KMS-11 (cell line): ENCODE data around the gene TMPRSS11A.

Experiments
- H2AFZ ChIP-seq: fragments of 200-600 bp; sonication (generic); 2 replicates; pipeline ENCODE4 v1.6.1; 2016; ENCODE audit warnings: antibody characterized with exemption, mixed run types, low read depth
- H3K27ac ChIP-seq: fragments of 200-600 bp; sonication (generic); 2 replicates; pipeline ENCODE4 v1.6.1; 2016; ENCODE audit warnings: mild to moderate bottlenecking, mixed run types
- H3K27me3 ChIP-seq: fragments of 200-600 bp; sonication (generic); 2 replicates; pipeline ENCODE4 v1.6.1; 2017; ENCODE audit warnings: mild to moderate bottlenecking, low read depth, mixed run types, moderate library complexity; ENCODE audit not compliant: insufficient read depth
- H3K36me3 ChIP-seq: fragments of 200-600 bp; sonication (generic); 2 replicates; pipeline ENCODE4 v1.6.1; 2017; ENCODE audit warnings: mild to moderate bottlenecking, mixed run types; ENCODE audit not compliant: insufficient read depth
- H3K4me1 ChIP-seq: fragments of 200-600 bp; sonication (generic); 2 replicates; pipeline ENCODE4 v1.6.1; 2016; ENCODE audit warnings: mild to moderate bottlenecking, low read depth, mixed run types; ENCODE audit not compliant: poor library complexity, severe bottlenecking
- H3K4me2 ChIP-seq: fragments of 200-600 bp; sonication (generic); 2 replicates; pipeline ENCODE4 v1.7.0; 2016; ENCODE audit warnings: mild to moderate bottlenecking, mixed run types
- H3K4me3 ChIP-seq: fragments of 200-600 bp; sonication (generic); IDR thresholded peaks from 2 replicates; pipeline ENCODE4 v1.6.1; 2017; ENCODE audit warnings: low read depth, low read length, mixed read lengths; ENCODE audit not compliant: insufficient read depth
- H3K79me2 ChIP-seq: fragments of 200-600 bp; sonication (generic); 2 replicates; pipeline ENCODE4 v1.6.1; 2016; ENCODE audit warnings: low read depth, mixed run types; ENCODE audit not compliant: insufficient read depth
- H3K9ac ChIP-seq: fragments of 200-600 bp; sonication (generic); 2 replicates; pipeline ENCODE4 v1.6.1; 2016; ENCODE audit warnings: mild to moderate bottlenecking, mixed run types
- H4K20me1 ChIP-seq: fragments of 200-600 bp; sonication (generic); 2 replicates; pipeline ENCODE4 v1.6.1; 2016; ENCODE audit warnings: mild to moderate bottlenecking, mixed run types; ENCODE audit not compliant: insufficient read depth
- TF ChIP-seq, protein P1 (sequence below): fragments of 200-600 bp; sonication (generic); conservative IDR thresholded peaks from 2 replicates; pipeline ENCODE4 v1.6.1; 2017; ENCODE audit warnings: low read depth, mild to moderate bottlenecking, antibody characterized with exemption, low read length, moderate library complexity, mixed read lengths

The TMPRSS11A gene

DNA sequence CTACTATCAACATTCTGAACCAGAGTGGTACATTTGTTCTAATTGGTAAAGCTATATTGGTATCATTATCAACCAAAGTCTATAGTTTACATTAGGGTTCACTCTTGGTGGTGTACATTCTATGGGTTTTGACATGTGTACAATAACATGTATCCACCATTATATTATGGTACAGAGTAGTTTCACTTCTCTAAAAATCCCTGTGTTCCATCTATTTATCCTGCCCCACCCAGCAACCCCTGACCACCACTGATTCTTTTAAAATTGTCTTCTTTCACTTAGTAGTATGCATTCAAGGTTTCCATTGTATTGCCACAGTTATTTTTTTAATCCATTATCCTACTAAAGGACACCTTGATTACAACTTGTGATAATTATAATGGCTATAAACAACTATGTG is 64.2 kb downstream of the TMPRSS11A start:
- H3K27me3 ChIP-seq, result no peaks in the 10 kb centered on the region
- H3K4me1 ChIP-seq, result no peaks in the 10 kb centered on the region
- TF ChIP-seq, protein P1, sequence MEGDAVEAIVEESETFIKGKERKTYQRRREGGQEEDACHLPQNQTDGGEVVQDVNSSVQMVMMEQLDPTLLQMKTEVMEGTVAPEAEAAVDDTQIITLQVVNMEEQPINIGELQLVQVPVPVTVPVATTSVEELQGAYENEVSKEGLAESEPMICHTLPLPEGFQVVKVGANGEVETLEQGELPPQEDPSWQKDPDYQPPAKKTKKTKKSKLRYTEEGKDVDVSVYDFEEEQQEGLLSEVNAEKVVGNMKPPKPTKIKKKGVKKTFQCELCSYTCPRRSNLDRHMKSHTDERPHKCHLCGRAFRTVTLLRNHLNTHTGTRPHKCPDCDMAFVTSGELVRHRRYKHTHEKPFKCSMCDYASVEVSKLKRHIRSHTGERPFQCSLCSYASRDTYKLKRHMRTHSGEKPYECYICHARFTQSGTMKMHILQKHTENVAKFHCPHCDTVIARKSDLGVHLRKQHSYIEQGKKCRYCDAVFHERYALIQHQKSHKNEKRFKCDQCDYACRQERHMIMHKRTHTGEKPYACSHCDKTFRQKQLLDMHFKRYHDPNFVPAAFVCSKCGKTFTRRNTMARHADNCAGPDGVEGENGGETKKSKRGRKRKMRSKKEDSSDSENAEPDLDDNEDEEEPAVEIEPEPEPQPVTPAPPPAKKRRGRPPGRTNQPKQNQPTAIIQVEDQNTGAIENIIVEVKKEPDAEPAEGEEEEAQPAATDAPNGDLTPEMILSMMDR, result no peak
- H3K4me2 ChIP-seq, result no peak overlapping the region
- no peak overlapping the region for H2AFZ ChIP-seq
- no peaks in the 10 kb centered on the region for H3K36me3 ChIP-seq
- no peak overlapping the region for H3K27ac ChIP-seq
- H3K79me2 ChIP-seq, result no peaks in the 10 kb centered on the region
- H3K4me3 ChIP-seq, result no peak overlapping the region
- H4K20me1 ChIP-seq, result no peaks in the 10 kb centered on the region
- no peak overlapping the region for H3K9ac ChIP-seq

DNA sequence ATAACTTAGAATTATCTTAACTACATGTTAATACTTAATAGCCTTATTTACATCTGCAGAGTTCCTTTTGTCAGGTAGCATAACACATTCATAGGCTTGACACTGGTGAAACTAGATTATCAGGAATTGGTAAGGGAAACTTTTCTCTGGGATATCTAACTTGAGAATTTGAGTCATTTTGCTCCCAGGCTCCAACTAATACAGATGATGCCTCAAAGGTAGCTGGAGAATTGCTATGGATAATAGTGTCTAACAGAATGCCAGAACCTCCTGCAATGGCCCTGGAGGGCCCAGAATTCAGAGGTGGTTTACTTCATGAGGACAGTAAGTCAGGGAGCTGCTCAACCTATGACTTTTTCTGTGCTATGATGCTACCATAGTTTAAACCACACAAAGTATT is 65.6 kb downstream of the TMPRSS11A start:
- H3K79me2 ChIP-seq, result no peaks in the 10 kb centered on the region
- no peak overlapping the region for H2AFZ ChIP-seq
- H3K4me3 ChIP-seq, result no peak overlapping the region
- no peak overlapping the region for H3K4me2 ChIP-seq
- no peaks in the 10 kb centered on the region for H3K27me3 ChIP-seq
- no peak overlapping the region for H3K9ac ChIP-seq
- H4K20me1 ChIP-seq, result no peaks in the 10 kb centered on the region
- TF ChIP-seq, protein P1, result no peak
- no peaks in the 10 kb centered on the region for H3K36me3 ChIP-seq
- no peak overlapping the region for H3K27ac ChIP-seq
- no peaks in the 10 kb centered on the region for H3K4me1 ChIP-seq

DNA sequence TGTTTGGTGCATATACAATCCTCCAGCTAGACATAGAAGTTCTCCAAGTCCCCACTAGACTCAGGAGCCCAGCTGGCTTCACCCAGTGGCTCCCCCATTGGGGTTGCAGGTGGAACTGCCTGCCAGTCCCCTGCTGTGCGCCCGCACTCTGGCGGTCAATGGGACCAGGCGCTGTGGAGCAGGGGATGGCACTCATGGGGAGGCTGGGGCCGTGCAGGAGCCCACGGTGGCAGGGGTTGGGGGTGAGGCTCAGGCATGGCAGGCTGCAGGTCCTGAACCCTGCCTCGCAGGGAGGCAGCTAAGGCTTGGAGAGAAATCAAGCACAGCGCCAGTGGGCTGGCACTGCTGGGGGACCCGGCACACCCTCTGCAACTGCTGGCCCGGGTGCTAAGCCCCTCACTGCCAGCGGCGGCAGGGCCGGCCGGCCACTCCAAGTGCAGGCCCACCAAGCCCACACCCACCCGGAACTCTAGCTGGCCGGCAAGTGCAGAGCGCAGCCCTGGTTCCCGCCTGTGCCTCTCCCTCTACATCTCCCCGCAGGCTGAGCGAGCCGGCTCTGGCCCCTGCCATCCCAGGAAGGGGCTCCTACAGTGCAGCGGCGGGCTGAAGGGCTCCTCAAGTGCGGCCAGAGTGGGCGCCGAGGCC is 66.8 kb downstream of the TMPRSS11A start:
- TF ChIP-seq, protein P1, result no peak
- Histone ChIP-seq H3K79me2 (no peaks in the 10 kb centered on the region), H3K4me3 (no peak overlapping the region), H3K36me3 (no peaks in the 10 kb centered on the region), H3K4me1 (no peaks in the 10 kb centered on the region), H3K27me3 (no peaks in the 10 kb centered on the region), H2AFZ (no peak overlapping the region), H3K27ac (no peak overlapping the region), H3K9ac (no peak overlapping the region), H3K4me2 (no peak overlapping the region), H4K20me1 (no peaks in the 10 kb centered on the region)

DNA sequence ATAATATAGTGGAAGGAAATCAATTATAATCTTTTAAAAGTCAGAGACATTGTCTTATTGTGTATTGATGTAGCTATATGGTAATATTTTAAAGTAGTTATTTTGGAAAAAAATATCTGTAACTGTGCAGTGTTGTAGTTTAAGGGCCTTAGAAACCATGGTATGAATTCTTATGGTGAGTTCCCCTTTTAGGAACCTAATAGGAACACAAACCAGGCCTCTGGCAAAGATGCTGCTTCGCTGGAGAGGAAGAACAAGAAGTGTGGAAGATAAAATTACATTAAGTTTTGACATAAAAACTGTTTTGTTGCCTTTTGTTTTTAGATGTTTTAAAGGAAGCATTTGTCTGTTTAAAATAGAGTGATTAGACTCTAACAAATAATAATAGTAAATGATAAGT is 68.6 kb downstream of the TMPRSS11A start:
- H3K4me1 ChIP-seq, result no peaks in the 10 kb centered on the region
- TF ChIP-seq, protein P1, result no peak
- H3K27ac ChIP-seq, result no peak overlapping the region
- H3K4me2 ChIP-seq, result no peak overlapping the region
- no peaks in the 10 kb centered on the region for H4K20me1 ChIP-seq
- no peaks in the 10 kb centered on the region for H3K27me3 ChIP-seq
- no peaks in the 10 kb centered on the region for H3K79me2 ChIP-seq
- no peak overlapping the region for H2AFZ ChIP-seq
- no peak overlapping the region for H3K9ac ChIP-seq
- H3K36me3 ChIP-seq, result no peaks in the 10 kb centered on the region
- no peak overlapping the region for H3K4me3 ChIP-seq
